Body of pancreas (tissue), 4 donors: ENCODE measurements around the gene ZG16.

Source experiments
- CTCF ChIP-seq, 7 experiments: fragments of 450-650 bp in 4 of 7; fragments of 200-600 bp in 3 of 7; sonication (generic) in 3 of 7; IDR thresholded peaks; one replicate each; pipeline ENCODE4 v1.5.1; 2016 to 2019; ENCODE audit warnings: antibody characterized with exemption in 7 of 7
- POLR2A ChIP-seq, 3 donors: fragments of 450-650 bp; IDR thresholded peaks; one replicate each; pipeline ENCODE4 v1.6.1; 2016; ENCODE audit warnings: antibody characterized with exemption in 3 of 3, mild to moderate bottlenecking in 2 of 3

- TF ChIP-seq CTCF (IDR thresholded peaks at IDR 0.05) (no peak), POLR2A (IDR thresholded peaks at IDR 0.05) (no peak)
Measured at GRCh38 chr16:29769507-29769906, 8.5 kb upstream of the ZG16 start.
